H4 (cell line): ENCODE data around the gene ZFP92. TPM values are rescaled to one million over a fixed set of nuclear protein-coding genes. Genes with fewer than 3 reads are reported as not detected.

ENCODE experiments used
- DNase-seq: peaks from one replicate; pipeline ENCODE4 v3.0.0-alpha.2; 2015; ENCODE audit warnings: low spot score
- total RNA-seq: library from RNA; depleted of rRNA; stranded (reverse); fragments of >200 nt; shearing (Covaris generic); gene quantifications from 2 replicates; pipeline ENCODE4 v1.2.3, GENCODE V29; 2014

The ZFP92 gene
- total RNA-seq, 1 experiment from 2014 or later, result not detected

- DNase-seq, result no peak
Measured at GRCh38 chrX:153408221-153408721, 3.0 kb upstream of the ZFP92 start.

- DNase-seq, result no peak
Measured at GRCh38 chrX:153408871-153409351, 2.4 kb upstream of the ZFP92 start.

- DNase-seq, result no peak
Measured at GRCh38 chrX:153409414-153410101, 1.7 kb upstream of the ZFP92 start.

DNA sequence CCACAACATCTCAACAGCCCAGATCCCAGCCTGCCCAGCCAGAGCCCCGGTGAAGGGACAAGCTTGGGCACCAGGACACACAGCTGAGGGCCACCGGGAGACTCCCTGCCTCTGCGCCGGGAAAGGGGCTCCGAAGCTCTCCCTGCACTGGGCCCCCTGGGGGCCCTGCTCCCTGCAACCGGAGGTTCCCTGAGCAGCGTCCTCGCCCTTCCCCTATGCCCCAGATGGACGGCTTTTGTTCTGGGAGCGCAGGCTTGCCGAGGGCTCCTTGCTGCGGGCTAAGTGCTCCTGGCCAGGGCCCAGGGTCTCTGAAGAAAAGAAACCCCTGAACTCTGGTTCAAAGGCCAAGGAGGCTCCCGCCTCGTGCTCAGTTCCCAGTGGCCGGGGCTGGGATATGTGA is 899 bp upstream of the ZFP92 start:
- no peak for DNase-seq

DNA sequence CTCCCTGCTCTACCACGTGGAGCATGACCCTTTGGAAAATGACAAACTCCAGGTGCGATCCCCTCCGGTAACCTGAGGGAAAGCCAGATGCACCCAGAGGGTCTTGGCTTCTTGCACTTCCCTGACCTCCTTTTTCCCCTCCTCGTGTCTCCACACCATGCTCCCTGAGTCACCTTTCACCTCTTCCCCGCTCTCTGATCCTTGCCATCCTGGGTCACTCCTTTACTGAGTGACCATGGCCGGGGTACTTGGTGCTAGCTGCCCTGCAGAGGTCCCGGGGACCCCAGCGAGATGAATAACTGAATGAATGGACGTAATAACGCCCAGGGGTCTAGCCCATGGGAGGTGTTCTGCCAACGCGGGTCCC is 401 bp upstream of the ZFP92 start:
- no peak for DNase-seq

DNA sequence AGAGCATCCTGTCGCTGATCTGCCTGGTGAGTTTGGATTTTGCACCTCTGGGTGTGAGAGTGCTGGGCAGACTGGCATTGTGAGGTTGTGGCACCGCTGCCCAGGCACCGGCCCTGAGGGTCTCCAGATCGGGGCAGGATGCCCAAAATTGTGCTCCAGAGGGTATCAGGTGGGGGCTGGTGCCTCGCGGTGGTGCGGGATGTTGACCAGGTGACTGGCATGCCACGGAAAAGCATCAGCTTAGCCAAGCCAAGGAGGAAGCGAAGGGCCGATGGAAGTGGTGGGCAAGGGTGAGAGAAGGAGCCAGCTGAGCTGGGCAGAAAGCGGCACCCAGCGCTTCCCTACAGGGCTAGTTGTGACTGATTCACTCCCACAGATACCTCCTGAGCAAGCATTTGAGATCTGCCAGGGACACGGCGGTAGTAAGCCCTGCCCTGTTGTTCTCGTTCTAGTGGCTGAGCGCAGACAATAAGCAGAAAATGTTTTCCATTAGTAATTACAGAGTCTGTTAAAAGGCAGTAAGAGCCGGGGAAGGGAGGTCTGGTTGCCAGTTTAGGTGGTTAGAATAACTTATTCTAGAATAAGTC is 809 bp downstream of the ZFP92 start:
- no peak for DNase-seq

GRCh38 chrX:153412746-153413720 is 1.8 kb downstream of the ZFP92 start:
- no peak for DNase-seq

GRCh38 chrX:153413731-153414130 is 2.5 kb downstream of the ZFP92 start:
- no peak for DNase-seq

DNA sequence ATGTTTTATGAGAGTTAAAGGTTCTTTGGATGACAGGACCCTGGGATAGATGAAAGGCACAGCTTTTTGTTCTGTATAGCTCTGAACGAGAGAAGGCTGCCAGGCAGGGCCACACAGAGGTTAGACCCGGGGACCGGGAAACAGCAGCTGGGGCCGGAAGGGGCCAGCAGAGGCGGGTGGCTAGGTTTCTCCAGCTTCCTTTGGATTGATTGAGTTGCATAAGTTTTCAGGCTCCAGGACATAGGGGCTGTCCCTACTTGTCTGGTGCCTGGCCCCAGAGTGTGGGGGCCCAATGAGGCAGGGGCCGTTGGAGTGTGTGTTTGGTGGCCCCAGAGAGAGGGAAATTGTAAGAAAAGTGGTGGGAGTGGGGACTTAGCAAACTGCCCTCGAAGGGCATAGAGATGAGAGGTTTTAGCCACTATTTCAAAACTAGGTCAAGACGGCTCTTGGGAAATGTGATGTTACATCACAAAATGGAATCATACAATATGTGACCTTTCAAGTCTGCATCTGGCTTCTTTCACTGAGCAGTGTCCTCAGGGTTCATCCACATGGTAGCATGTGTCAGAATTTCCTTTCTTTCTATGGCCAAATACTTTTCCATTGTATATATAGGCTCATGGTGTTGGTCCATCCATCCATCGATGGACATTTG is 3.7 kb downstream of the ZFP92 start:
- no peak for DNase-seq

- no peak for DNase-seq
Measured at GRCh38 chrX:153416781-153417450, 5.6 kb downstream of the ZFP92 start.

- no peak for DNase-seq
Measured at GRCh38 chrX:153417637-153418036, 6.4 kb downstream of the ZFP92 start.

DNA sequence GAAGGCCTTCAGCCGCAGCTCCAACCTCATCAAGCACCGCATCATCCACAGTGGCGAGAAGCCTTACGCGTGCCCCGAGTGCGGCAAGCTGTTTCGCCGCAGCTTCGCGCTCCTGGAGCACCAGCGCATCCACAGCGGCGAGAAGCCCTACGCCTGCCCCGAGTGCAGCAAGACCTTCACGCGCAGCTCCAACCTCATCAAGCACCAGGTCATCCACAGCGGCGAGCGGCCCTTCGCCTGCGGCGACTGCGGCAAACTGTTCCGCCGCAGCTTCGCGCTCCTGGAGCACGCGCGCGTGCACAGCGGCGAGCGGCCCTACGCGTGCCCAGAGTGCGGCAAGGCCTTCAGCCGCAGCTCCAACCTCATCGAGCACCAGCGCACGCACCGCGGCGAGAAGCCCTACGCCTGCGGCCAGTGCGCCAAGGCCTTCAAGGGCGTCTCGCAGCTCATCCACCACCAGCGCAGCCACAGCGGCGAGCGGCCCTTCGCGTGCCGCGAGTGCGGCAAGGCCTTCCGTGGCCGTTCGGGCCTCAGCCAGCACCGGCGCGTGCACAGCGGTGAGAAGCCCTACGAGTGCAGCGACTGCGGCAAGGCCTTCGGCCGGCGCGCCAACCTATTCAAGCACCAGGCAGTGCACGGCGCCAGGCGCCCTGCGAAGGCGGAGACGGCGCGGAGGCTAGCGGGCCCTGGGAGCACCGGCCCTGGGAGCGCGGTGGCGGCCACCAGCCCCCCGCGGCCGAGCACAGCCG is 9.8 kb downstream of the ZFP92 start:
- no peak for DNase-seq

GRCh38 chrX:153421856-153422255 is 10.6 kb downstream of the ZFP92 start:
- no peak for DNase-seq

- DNase-seq, result no peak
Measured at GRCh38 chrX:153423652-153424051, 12.4 kb downstream of the ZFP92 start.

- no peak for DNase-seq
Measured at GRCh38 chrX:153426204-153426603, 14.9 kb downstream of the ZFP92 start.

DNA sequence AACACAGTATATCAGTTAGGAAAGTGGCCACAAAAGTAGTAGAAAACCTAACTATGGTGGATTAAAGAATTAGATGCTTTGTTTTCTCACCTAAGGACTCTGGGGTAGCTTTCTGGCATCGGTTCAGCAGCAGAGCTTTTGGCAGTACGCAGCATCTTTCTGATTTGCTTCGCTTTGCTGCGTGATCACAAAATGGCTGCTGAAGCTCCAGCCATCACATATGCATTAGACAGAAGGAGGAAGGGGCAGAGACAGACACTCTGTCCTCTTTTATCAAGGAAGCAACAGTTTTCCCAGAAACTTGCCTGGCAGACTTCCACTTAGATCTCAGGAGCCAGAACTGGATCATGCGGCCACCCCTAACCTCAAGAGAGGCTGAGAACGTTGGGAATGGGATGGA is 19.5 kb downstream of the ZFP92 start:
- no peak for DNase-seq

DNA sequence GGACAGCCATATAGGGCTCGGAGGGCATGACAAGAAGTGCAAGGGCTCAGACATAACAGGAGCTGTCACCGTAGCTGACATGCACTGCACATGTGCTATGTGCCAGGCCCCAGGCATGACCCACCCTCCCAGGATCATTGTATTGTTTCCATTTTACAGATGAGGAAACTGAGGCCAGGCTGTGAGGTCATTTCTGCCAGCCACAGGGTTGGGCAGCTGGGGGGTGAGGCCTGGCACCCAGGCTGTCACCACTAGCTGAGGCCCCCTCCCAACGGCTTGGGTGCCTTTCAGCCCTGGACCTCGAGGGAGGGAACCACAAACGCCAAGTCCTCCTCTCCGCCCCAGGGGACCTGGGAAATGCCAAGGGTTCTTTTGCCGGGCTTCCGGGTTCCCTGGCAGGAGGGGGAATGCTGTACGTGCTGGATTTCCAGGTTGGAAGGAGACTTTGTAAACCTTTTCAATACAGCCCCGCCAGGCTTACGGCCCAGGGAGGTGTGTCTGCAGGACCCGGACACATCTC is 21.9 kb downstream of the ZFP92 start:
- DNase-seq, result no peak

- no peak for DNase-seq
Measured at GRCh38 chrX:153433781-153434285, 22.6 kb downstream of the ZFP92 start.

DNA sequence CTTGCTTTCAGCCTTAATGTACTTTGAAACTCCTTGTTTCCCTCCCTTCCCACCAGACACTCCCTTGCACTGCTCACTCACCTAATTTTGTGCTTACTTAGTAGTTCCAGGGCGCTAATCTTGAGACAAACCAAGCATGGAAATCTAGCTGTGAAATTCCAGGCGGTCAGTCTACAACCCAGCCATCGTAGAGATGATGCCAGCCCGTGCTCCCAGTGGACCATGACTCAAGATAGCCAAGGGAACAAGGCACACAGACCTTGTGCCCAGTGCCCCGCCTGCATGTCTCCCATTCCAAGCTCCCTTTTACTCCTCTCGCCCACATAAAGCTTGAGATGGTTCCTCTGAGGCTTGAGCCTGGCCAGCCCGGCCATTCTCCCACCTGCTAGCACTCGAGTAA is 23.5 kb downstream of the ZFP92 start:
- no peak for DNase-seq

DNA sequence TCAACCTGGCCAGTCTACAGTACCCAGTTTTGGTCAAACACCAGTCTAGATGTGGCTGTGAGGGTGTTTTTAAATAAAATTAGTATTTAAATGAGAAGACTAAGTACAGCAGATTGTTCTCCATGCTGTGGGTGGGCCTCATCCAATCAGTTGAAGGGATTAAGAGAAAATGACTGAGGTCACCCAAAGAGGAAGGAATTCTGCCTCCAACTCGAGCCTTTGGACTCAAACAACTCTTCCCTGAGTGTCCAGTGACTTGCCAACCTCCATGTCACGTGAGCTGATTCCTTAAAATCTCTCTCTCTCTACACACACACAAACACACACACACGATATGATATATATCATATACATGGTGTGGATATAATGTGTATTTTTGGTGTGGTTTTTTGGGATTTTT is 24.6 kb downstream of the ZFP92 start:
- no peak for DNase-seq
